A673 (cell line): Measurements from ENCODE around the gene CHGA. TPM values are rescaled to one million over a fixed set of nuclear protein-coding genes. Genes with fewer than 3 reads are reported as not detected.

Experiments
- BruUV-seq: library from RNA; stranded (reverse); fragments of 400-500 nt; replicated peaks from 2 replicates; lab custom pipeline; 2021; lab: Mats Ljungman, UMichigan
- CTCF ChIA-PET: fragments of 300-600 bp; sonication (Branson Sonifier 250); formaldehyde crosslinking; loops from one replicate; lab custom pipeline; 2022; ENCODE audit warnings: antibody characterized with exemption; lab: Charles Lee
- POLR2A ChIA-PET: fragments of 300-600 bp; sonication (Branson Sonifier 250); formaldehyde crosslinking; loops from one replicate; lab custom pipeline; 2022; ENCODE audit warnings: antibody characterized with exemption; ENCODE audit not compliant: low non-redundant PET; lab: Charles Lee
- DNase-seq: peaks from one replicate; pipeline ENCODE4 v3.0.0-alpha.2; 2015; ENCODE audit warnings: low spot score
- H3K27ac ChIP-seq: fragments of 200-600 bp; sonication (generic); 2 replicates; pipeline ENCODE4 v1.5.1; 2016; ENCODE audit warnings: mixed run types, low read depth, mild to moderate bottlenecking, mixed read lengths, antibody characterized with exemption, low read length; ENCODE audit not compliant: poor library complexity, severe bottlenecking
- H3K27me3 ChIP-seq: fragments of 200-600 bp; sonication (generic); replicated peaks from 2 replicates; pipeline ENCODE4 v1.6.1; 2017; ENCODE audit warnings: mixed run types, low read depth, mild to moderate bottlenecking, mixed read lengths, antibody characterized with exemption, low read length; ENCODE audit not compliant: insufficient read depth, poor library complexity
- H3K36me3 ChIP-seq: fragments of 200-600 bp; sonication (generic); 2 replicates; pipeline ENCODE4 v1.6.1; 2016; ENCODE audit warnings: mixed run types, mild to moderate bottlenecking, mixed read lengths, antibody characterized with exemption, low read length; ENCODE audit not compliant: insufficient read depth, poor library complexity, severe bottlenecking
- H3K4me1 ChIP-seq: fragments of 200-600 bp; sonication (generic); 2 replicates; pipeline ENCODE4 v1.6.1; 2017; ENCODE audit warnings: mixed run types, mild to moderate bottlenecking, mixed read lengths, antibody characterized with exemption, low read length; ENCODE audit not compliant: insufficient read depth, poor library complexity, severe bottlenecking
- H3K4me3 ChIP-seq: fragments of 200-600 bp; sonication (generic); 2 replicates; pipeline ENCODE4 v1.5.1; 2016; ENCODE audit warnings: low read depth, mixed run types, mild to moderate bottlenecking, mixed read lengths, low read length; ENCODE audit not compliant: poor library complexity, severe bottlenecking
- H3K9me3 ChIP-seq: fragments of 200-600 bp; sonication (generic); 2 replicates; pipeline ENCODE4 v1.6.1; 2016; ENCODE audit warnings: mixed run types, low read depth, mild to moderate bottlenecking, mixed read lengths, antibody characterized with exemption, low read length; ENCODE audit not compliant: poor library complexity, severe bottlenecking
- EZH2 ChIP-seq: fragments of 200-600 bp; sonication (generic); IDR thresholded peaks from 2 replicates; pipeline ENCODE4 v1.6.1; 2017; ENCODE audit warnings: borderline replicate concordance, low read depth, mild to moderate bottlenecking, mixed read lengths, antibody characterized with exemption, low read length; ENCODE audit not compliant: poor library complexity, severe bottlenecking
- intact Hi-C: fragments of 100-400 bp; cut with micrococcal nuclease; formaldehyde crosslinking; loops from one replicate; pipeline ENCODE4 v1.10.0; 2022; ENCODE audit not compliant: unreplicated experiment
- total RNA-seq: library from RNA; stranded (reverse); gene quantifications from 2 replicates; pipeline ENCODE4 v1.2.3, GENCODE V29; 2021
- TF ChIP-seq, protein P1 (sequence below): fragments of 300-800, 200-600 bp; sonication (generic); conservative IDR thresholded peaks from 2 replicates; pipeline ENCODE4 v1.5.1; 2017; ENCODE audit warnings: low read depth, mild to moderate bottlenecking, antibody characterized with exemption, low read length, moderate library complexity, mixed read lengths

The CHGA gene
- total RNA-seq, 1 experiment from 2014 or later = 14.8 TPM

DNA sequence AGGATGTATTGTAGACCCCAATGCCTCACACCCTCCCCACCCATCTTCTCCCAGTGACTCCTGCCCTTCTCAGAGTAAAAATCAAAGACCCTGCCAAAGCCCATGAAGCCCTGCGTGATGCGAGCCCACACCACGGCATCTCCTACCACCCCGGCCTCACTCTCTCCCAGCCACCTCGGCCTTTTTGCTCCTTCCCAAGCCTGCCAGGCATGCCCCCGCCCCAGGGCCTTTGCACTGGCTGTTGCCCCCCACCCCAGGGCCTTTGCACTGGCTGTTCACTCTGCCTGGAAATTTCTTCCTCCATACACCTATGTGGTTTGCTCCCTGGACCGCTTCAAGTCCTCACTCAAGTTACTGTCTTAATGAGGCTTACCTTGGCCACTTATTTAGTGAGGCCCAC is 5.0 kb upstream of the CHGA start:
- ChIA-PET CTCF (no interaction called here), POLR2A (no interaction called here)
- intact Hi-C loops = no loop called here
- DNase-seq = no peak
- H3K9me3 ChIP-seq = no peaks in the 10 kb centered on the region
- H3K4me3 ChIP-seq = no peak overlapping the region
- TF ChIP-seq EZH2 = no peak
- TF ChIP-seq, protein P1, sequence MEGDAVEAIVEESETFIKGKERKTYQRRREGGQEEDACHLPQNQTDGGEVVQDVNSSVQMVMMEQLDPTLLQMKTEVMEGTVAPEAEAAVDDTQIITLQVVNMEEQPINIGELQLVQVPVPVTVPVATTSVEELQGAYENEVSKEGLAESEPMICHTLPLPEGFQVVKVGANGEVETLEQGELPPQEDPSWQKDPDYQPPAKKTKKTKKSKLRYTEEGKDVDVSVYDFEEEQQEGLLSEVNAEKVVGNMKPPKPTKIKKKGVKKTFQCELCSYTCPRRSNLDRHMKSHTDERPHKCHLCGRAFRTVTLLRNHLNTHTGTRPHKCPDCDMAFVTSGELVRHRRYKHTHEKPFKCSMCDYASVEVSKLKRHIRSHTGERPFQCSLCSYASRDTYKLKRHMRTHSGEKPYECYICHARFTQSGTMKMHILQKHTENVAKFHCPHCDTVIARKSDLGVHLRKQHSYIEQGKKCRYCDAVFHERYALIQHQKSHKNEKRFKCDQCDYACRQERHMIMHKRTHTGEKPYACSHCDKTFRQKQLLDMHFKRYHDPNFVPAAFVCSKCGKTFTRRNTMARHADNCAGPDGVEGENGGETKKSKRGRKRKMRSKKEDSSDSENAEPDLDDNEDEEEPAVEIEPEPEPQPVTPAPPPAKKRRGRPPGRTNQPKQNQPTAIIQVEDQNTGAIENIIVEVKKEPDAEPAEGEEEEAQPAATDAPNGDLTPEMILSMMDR = no peak
- H3K36me3 ChIP-seq = no peaks in the 10 kb centered on the region
- no TSS peak for BruUV-seq
- no peak overlapping the region for H3K27ac ChIP-seq
- peaks cover 13% of the 10 kb centered on the region for H3K27me3 ChIP-seq
- H3K4me1 ChIP-seq = peaks cover 3% of the 10 kb centered on the region

GRCh38 chr14:92920001-92920400 is 2.9 kb upstream of the CHGA start:
- no peak overlapping the region for H3K27ac ChIP-seq
- H3K9me3 ChIP-seq = no peaks in the 10 kb centered on the region
- no peak for DNase-seq
- peaks cover 19% of the 10 kb centered on the region for H3K4me1 ChIP-seq
- no peak overlapping the region for H3K4me3 ChIP-seq
- POLR2A ChIA-PET = interaction anchor here (0.6 kb wide), 1 partner anchor 511 kb away, joined by 3 read pairs; no protein-coding TSS in a partner anchor
- no TSS peak for BruUV-seq
- H3K36me3 ChIP-seq = no peaks in the 10 kb centered on the region
- CTCF ChIA-PET = no interaction called here
- intact Hi-C loops = no loop called here
- TF ChIP-seq, protein P1 = no peak
- TF ChIP-seq EZH2 = no peak
- peaks cover 19% of the 10 kb centered on the region for H3K27me3 ChIP-seq

GRCh38 chr14:92922155-92922735 is 705 bp upstream of the CHGA start:
- TF ChIP-seq EZH2 = no peak
- TF ChIP-seq, protein P1 = no peak
- BruUV-seq = no TSS peak
- intact Hi-C loops = no loop called here
- H3K36me3 ChIP-seq = no peaks in the 10 kb centered on the region
- no peak for DNase-seq
- H3K9me3 ChIP-seq = no peaks in the 10 kb centered on the region
- H3K27ac ChIP-seq = no peak overlapping the region
- peaks cover 19% of the 10 kb centered on the region for H3K27me3 ChIP-seq
- ChIA-PET POLR2A (interaction anchor here (0.6 kb wide), 1 partner anchor 12 kb away, joined by 3 read pairs; no protein-coding TSS in a partner anchor), CTCF (no interaction called here)
- H3K4me3 ChIP-seq = peak overlapping the region; percentile 40
- H3K4me1 ChIP-seq = peaks cover 19% of the 10 kb centered on the region
